GM21529 (cell line): Measurements from ENCODE around the gene YPEL1.
"Not testable (repeated sequence)": the region's sequence is repeated elsewhere in the genome, so short reads cannot be mapped to it uniquely, and the experiment has no call there.

ENCODE experiments used
- ATAC-seq: cut with Tn5 transposase; IDR thresholded peaks from one replicate; pipeline ENCODE4 v1.9.1; 2021; ENCODE audit not compliant: unreplicated experiment

YPEL1 gene

DNA sequence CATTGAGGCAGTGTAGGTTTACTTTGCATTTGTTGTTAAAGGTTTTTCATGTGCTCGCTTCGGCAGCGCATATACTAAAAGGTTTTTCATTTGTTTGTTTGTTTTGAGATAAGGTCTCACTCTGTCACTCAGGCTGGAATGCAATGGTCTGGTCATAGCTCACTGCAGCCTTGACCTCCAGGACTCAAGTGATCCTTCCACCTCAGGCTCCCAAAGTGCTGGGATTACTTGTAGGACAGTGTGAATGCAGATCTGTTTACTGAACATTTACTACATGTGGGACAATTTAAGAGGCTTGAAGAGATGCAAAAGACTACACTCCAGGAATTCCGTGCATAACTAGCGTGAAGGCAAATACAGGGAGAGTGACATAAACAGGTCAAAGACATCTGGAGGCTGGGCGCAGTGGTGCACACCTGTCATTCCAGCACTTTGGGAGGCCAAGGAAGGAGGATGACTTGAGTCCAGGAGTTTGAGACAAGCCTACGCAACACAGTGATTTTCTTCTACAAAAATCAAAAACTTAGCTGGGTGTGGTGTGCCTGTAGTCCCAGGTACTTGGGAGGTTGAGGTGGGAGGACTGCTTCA, 34.1 kb downstream of the YPEL1 start:
- no peak for ATAC-seq

- no peak for ATAC-seq
These were observed 34.8 kb downstream of the YPEL1 start for GRCh38 chr22:21700822-21701221.

- no peak for ATAC-seq
These were observed 36.0 kb downstream of the YPEL1 start for GRCh38 chr22:21699643-21700042.

GRCh38 chr22:21698430-21699329, 36.9 kb downstream of the YPEL1 start:
- no peak for ATAC-seq

GRCh38 chr22:21697880-21698279, 37.7 kb downstream of the YPEL1 start:
- no peak for ATAC-seq

- ATAC-seq, result no peak
These were observed 38.4 kb downstream of the YPEL1 start for GRCh38 chr22:21697021-21697771.

DNA sequence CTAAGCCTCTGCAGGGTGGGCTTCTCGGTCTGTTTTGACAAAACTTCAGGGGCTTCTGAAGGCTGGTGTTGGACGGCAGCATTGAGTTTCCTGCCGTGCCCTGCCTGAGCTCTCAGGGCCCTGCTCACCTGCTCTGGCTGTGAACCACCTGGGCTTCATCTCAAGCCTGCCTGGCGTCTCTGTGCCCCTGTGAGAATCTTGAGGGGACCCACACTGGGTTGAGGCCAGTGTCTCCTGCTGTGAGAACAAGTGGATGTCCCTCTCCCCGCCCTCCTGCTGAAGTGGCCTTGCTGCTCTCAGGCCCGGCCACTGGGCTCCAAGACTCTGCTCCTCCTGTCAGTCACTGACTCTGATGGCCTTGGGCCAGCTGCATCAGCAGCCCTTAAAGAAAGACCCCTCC, 39.5 kb downstream of the YPEL1 start:
- ATAC-seq, result no peak

DNA sequence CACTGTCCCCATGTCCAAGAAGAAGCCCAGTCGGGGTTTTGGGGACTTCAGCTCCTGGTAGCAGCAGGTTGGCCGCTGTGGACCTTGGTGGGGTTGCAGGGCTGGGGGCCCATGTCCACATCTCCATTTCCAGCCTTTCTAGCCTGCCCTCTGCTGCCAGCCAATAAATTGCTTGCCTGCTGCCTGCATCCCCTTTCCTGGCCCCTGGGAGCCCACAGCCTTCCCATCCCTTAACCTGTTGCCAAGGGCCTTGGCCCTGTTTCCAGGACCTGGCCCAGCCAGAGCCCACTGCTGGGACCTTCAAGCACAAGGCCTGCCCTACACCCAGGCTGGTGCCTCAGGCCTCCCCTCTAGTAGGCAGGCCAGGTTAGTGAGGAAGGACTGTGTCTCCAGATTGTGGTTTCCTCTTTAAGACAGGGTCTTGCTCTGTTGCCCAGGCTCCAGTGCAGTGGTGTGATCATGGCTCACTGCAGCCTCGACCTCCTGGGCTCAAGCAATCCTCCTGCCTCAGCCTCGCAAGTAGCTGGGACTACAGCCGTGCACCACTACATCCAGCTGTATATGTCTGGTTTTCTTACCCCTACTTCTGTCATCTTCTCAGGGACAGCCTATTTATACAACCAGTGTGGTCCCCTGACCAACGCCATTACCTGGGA, 40.0 kb downstream of the YPEL1 start:
- ATAC-seq, result no peak

GRCh38 chr22:21694795-21695429, 40.7 kb downstream of the YPEL1 start:
- no peak for ATAC-seq

- no peak for ATAC-seq
These were observed 41.2 kb downstream of the YPEL1 start for GRCh38 chr22:21694394-21694793.

DNA sequence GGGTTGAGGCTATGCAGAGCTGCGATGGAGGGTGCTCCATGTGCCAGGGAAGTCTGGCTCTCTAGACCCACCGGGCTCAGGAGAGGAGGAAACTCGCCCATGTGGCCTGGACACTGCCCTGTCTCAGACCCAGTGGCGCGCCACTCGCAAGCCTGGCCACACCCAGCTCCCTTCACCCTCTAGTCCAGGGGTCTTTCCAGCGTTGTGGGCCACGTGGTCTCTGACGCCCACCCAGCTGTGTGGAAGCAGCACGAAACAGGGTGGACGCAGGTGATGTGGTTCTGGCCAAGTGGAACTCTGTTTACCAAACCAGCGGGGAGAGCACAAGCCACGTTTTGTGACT, 41.6 kb downstream of the YPEL1 start:
- ATAC-seq, result no peak

DNA sequence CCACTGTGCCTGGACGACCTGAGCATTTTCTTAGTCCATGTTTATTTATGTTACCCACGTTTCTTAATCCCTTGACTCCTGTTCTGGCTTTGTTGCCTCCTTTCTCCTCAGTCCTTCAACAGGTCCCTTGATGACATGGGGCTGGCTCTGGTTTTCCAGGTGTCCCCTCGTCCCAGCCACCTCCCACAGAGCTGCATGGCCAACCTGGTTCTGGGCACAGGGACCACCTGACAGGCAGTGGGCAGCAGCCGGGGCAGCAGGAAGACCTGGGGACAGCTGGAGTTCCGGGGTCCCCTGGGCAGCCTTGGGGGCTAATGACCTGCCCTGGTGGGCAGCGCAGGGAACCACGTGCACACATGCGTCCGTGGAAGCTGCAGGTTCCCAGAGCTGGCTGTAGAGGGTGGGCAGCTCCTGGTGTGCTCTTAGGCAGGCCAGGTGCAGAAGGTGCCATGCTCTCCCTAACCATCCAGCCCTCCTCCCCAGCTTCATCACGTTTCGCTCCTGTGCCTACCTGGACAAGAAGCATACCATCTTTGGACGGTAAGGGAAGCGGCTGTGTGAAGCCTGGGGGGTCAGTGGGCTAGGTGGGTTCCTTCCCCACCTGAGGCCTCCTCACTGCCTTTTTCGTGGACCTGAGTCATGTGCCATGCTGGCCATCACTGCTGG, 42.1 kb downstream of the YPEL1 start:
- ATAC-seq, result no peak

- not testable (repeated sequence) for ATAC-seq
These were observed 42.7 kb downstream of the YPEL1 start for GRCh38 chr22:21692856-21693255.

DNA sequence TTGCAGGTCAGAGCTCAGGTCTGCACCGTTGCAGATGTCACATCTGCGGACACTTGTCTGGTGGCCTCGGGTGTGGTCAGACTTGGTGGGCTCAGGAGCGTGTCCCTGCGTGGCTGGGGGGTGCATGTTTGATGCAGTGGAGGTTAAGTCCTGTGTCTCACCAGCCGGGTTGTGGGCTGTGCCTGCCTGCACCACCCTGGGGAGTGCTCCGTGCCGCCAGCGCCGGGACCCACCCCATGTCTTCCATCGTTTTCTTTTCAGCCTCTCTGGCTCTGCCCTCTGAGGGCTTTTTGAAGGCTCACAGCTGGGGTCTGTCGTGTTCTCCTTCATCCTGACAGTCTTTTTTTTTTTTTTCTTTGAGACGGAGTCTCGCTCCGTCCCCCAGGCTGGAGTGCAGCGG, 43.8 kb downstream of the YPEL1 start:
- ATAC-seq, result no peak

- ATAC-seq, result no peak
These were observed 45.2 kb downstream of the YPEL1 start for GRCh38 chr22:21690401-21690801.

DNA sequence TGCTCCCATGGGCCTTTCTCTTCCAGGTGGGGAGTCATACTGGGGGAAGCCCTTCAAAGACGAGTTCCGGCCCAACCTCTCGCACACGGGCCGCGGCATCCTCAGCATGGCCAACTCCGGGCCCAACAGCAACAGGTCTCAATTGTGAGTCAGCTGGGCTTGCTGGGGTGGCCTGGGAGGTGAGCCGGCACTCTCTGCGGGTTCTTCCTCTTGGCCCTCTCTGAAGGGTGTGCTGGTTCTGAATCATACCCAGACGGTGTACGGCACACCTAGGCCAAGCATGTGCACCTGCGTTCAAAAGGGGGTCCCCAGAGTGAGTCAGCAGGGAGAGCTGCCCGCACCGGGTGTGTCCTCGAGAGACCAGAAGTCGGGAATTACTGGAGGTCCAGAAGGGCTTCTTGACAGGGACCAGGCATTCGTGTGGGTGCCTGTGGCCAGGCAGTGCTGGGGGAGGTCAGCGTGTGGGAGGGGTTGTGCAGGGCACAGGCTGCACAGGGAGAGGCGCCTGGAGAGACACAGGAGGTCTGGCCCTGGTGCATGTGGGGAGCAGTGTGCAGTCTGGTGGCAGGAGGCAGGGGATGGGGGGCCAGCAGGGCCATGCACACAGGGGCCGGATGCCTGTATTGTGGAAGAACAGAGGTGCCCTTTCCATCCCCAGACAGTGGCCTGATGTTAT, 46.8 kb downstream of the YPEL1 start:
- ATAC-seq, result no peak

- ATAC-seq, result no peak
These were observed 47.3 kb downstream of the YPEL1 start for GRCh38 chr22:21688341-21688705.

- no peak for ATAC-seq
These were observed 47.8 kb downstream of the YPEL1 start for GRCh38 chr22:21687685-21688259.

GRCh38 chr22:21686634-21687393, 48.8 kb downstream of the YPEL1 start:
- no peak for ATAC-seq
